ENCODE measurements around the gene MAP2K7. TPM values are rescaled to one million over a fixed set of nuclear protein-coding genes. Genes with fewer than 3 reads are reported as not detected.

The MAP2K7 gene
- total RNA-seq, 2 experiments from 2014 or later, result 34.9 to 35.7 TPM

DNA sequence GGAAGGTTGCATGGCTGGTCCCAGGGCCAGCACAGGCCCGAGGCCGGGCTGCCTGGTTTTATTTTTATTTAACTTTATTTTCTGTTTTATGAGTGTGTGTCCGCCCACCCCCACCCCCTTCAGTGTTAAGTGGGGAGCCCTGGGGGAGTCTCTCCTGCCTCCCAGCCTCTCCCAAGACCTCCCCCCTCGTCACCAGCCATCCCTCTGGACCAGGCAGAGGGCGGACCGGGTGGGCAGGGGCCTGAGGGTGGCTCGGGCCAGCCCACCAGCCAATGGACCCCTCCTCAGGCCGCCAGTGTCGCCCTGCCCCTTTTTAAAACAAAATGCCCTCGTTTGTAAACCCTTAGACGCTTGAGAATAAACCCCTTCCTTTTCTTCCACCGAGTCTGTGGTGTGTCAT lies 10.4 kb downstream of the MAP2K7 start:
- ChIA-PET POLR2A (interaction anchor here (1.0 kb wide), 1 partner anchor 45 kb away, joined by 4 read pairs; no protein-coding TSS in a partner anchor), CTCF (no interaction called here)

DNA sequence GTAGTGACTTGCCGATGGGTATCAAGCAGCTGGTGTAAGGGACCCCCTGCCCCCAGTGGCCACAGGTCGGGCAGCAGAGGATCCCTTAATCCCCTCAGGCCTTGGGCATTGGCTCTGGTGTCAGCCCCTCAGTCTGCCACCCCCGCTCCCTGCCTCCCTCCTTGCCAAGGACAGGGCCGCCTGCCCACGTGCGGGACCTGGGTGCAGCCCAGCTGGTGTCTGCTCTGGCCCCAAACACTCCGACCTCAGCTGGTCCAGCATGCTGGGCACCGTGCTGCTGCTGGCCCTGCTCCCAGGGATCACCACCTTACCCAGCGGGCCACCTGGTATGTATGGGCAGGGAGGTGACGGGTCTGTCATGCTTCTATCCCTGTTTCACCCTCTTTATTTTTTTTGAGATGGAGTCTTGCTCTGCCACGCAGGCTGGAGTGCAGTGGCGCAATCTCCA lies 10.9 kb downstream of the MAP2K7 start, which contains the start of gene TGFBR3L:
TSS of gene TGFBR3L (plus strand) at position 233 of the 448 bp plus-strand sequence.
- ChIA-PET POLR2A (interaction anchor here (1.0 kb wide), 1 partner anchor 46 kb away, joined by 4 read pairs; no protein-coding TSS in a partner anchor), CTCF (interaction anchor here (0.8 kb wide), 1 partner anchor 54 kb away, joined by 3 read pairs; no protein-coding TSS in a partner anchor)

GRCh38 chr19:7915250-7916102 lies 11.8 kb downstream of the MAP2K7 start:
- ChIA-PET POLR2A (interaction anchor here (0.6 kb wide), 2 partner anchors 311 to 846 kb away, joined by 3 to 4 read pairs; partner anchors contain the start of gene ZNF557), CTCF (interaction anchor here (0.8 to 4.9 kb wide), 4 partner anchors 12 to 54 kb away, joined by 3 to 24 read pairs (median 4); partner anchors contain the start of gene MAP2K7)

- ChIA-PET POLR2A (interaction anchor here (0.6 kb wide), 2 partner anchors 312 to 847 kb away, joined by 3 to 4 read pairs; partner anchors contain the start of gene ZNF557), CTCF (interaction anchor here (0.9 to 4.9 kb wide), 5 partner anchors 8 to 28 kb away, joined by 3 to 24 read pairs (median 8); partner anchors contain the start of genes MAP2K7 and TIMM44)
These were observed 12.7 kb downstream of the MAP2K7 start for GRCh38 chr19:7916103-7916954.

GRCh38 chr19:7916955-7917266 lies 13.2 kb downstream of the MAP2K7 start:
- ChIA-PET POLR2A (no interaction called here), CTCF (interaction anchor here (1.0 to 4.9 kb wide), 5 partner anchors 9 to 90 kb away, joined by 3 to 24 read pairs (median 8); partner anchors contain the start of genes MAP2K7 and TIMM44)

DNA sequence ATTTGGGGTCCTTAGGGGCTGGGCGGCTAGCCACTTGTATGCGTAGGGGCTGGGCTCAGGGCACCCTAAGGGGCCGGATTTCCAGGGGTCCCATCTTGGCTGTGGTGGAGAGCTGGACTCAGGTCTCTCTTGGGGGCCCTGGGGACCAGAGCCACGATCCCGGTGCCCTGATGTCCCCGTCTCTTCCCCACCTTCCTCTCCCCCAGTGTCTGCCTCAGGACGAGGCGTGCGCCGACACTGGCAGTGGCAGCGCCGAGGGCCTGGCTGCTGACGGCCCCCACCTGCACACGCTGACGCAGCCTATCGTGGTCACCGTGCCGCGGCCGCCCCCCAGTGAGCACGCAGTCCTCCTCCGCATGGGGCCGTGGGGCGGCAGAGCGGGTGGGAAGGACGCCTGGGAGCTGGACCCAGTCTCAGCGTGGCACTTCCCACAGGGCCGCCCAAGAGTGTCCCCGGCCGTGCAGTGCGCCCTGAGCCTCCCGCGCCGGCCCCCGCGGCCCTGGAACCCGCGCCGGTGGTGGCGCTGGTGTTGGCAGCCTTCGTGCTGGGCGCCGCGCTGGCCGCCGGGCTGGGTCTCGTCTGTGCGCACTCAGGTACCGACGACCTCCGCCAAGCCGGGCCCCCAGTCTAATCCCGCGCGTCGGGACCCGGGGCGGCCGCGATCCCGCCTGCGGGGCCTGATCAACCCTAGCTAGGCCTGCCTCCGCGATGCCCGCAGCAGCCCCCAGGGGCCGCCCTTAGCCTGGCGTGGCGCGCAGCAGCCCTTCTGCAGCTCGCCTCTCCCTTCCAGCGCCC lies 13.8 kb downstream of the MAP2K7 start:
- ChIA-PET CTCF (interaction anchor here (0.8 to 4.9 kb wide), 7 partner anchors 9 to 91 kb away, joined by 3 to 24 read pairs (median 4); partner anchors contain the start of genes ELAVL1, MAP2K7 and TIMM44), POLR2A (interaction anchor here (0.6 kb wide), 1 partner anchor 137 kb away, joined by 3 read pairs; no protein-coding TSS in a partner anchor)

DNA sequence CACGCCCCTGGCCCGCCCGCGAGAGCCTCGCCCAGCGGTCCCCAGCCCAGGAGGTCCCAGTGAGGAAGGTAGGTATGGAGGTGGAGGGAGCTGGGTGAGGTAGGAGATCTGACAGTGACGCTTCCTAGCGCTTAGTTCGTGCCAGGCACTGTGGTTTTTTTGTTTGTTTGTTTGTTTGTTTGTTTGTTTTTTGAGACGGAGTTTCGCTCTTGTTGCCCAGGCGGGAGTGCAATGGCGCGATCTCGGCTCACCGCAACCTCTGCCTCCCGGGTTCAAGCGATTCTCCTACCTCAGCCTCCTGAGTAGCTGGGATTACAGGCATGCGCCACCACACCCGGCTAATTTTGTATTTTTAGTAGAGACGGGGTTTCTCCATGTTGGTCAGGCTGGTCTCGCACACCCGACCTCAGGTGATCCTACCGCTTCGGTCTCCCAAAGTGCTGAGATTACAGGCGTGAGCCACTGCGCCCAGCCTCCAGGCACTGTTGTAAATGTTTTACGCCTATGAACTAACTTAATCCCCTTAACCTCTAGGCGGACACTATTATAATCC lies 14.5 kb downstream of the MAP2K7 start:
- ChIA-PET CTCF (interaction anchor here (0.8 to 4.9 kb wide), 7 partner anchors 10 to 91 kb away, joined by 3 to 24 read pairs (median 4); partner anchors contain the start of genes ELAVL1, MAP2K7 and TIMM44), POLR2A (interaction anchor here (0.6 kb wide), 1 partner anchor 137 kb away, joined by 3 read pairs; no protein-coding TSS in a partner anchor)

- POLR2A ChIA-PET, result interaction anchor here (0.6 to 0.7 kb wide), 2 partner anchors 25 to 350 kb away, joined by 3 to 4 read pairs; partner anchors contain the start of gene TIMM44
These were observed 15.1 kb downstream of the MAP2K7 start for GRCh38 chr19:7918615-7919421.

DNA sequence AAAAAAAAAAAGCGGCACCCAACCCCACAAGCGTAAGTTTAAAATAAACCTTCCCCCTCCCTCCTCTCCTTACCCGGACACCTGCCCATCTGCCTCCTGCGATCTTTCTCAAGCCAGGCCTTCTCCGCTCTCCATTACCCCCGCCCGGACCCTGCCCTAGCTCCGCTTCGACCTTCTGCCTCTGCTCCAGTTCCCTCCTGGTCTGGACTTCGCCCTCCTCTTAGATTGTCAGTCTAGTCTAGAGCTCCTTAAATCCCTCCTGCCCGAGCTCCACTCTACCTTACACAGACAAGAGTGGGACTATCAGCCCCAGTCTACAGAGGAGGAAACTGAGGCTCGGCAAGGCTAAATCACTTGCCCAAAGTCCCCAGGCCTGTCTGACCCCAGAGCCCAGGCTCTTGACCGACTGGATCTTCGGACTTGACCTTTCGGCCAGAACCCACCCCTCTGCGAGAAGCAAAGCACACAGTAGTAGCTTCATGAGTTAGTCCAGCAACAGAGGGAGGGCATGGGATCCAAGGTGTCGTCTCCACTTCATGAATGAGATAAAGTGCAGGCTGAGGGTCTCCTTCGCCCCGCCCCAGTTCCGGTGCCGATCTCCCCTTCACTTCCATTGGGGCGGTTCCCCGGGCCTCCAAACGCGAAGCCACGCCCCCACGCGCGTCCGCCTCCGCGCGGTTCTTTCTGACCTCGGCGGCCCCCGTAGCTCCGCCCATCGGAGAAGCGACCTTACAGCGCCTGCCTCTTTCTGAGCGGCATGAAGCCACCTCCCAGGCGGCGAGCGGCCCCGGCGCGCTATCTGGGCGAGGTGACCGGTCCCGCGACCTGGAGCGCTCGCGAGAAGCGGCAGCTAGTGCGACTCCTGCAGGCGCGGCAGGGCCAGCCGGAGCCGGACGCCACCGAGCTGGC lies 16.2 kb downstream of the MAP2K7 start, which contains the start of gene SNAPC2:
TSS of gene SNAPC2 (plus strand) at position 729 of the 909 bp plus-strand sequence. CDS start at position 758, 29 bp downstream.
- CTCF ChIA-PET, result interaction anchor here (0.6 to 4.9 kb wide), 5 partner anchors 16 to 912 kb away, joined by 3 to 24 read pairs (median 5); partner anchors contain the start of genes MAP2K7 and TIMM44
- POLR2A ChIA-PET, result interaction anchor here (0.6 to 2.1 kb wide), 6 partner anchors 16 to 86 kb away, joined by 3 to 14 read pairs (median 6); partner anchors contain the start of genes ELAVL1, MAP2K7 and TIMM44

More at GRCh38 chr19:7918615-7919421, 15.1 kb downstream of the MAP2K7 start:
- CTCF ChIA-PET, result interaction anchor here (0.6 to 4.9 kb wide), 9 partner anchors 10 to 913 kb away, joined by 3 to 24 read pairs (median 5); partner anchors contain the start of genes ELAVL1, MAP2K7 and TIMM44

DNA sequence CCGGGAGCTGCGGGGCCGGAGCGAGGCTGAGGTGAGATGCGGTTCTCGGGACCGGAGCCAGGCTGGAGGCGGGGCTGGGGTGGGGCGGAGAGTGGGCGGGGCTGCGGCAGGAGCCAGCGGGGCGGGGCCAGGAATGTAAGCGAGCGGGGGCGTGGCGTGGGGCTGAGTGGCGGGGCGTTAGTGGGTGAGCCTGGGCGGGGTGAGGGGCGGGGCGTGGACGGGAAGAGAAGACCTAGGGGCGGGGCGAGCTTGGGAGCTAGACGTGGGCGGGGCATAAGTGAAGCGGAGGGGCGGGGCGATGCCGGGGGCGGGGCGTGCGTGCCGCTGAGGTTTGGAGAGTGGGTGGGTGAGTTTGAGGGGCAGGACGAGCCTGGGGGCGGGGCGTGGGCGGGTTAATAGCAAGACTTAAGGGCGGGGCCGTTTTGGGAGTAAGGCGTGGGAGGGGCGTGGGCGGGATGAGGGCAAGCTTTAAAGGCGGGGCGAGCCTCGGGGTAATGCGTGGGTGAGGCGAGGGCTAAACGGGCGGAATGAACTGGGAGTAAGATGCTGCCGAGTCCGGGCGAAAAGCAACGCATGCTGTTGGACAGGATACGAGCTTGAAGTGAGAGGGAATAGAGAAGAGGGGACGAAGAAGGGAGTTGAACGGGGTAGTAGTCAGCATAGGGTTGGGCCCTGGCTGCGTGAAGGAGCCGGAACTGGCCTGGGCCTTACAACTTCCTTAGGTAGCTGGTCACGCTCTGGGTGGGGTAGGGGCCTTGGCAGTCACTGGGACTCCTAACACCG lies 17.0 kb downstream of the MAP2K7 start:
- ChIA-PET CTCF (interaction anchor here (1.0 to 3.2 kb wide), 3 partner anchors 23 to 52 kb away, joined by 3 to 18 read pairs (median 11); partner anchors contain the start of gene TIMM44), POLR2A (interaction anchor here (1.0 to 2.1 kb wide), 4 partner anchors 17 to 85 kb away, joined by 3 to 14 read pairs (median 10); partner anchors contain the start of genes ELAVL1, MAP2K7 and TIMM44)

- POLR2A ChIA-PET, result interaction anchor here (1.7 to 2.1 kb wide), 3 partner anchors 18 to 84 kb away, joined by 8 to 14 read pairs (median 11); partner anchors contain the start of genes ELAVL1, MAP2K7 and TIMM44
These were observed 17.8 kb downstream of the MAP2K7 start for GRCh38 chr19:7921302-7921966.

GRCh38 chr19:7921967-7922835 lies 18.5 kb downstream of the MAP2K7 start:
- ChIA-PET CTCF (interaction anchor here (0.9 to 3.2 kb wide), 4 partner anchors 21 to 242 kb away, joined by 3 to 18 read pairs (median 8); partner anchors contain the start of genes TIMM44 and TRAPPC5), POLR2A (no interaction called here)

More at GRCh38 chr19:7921302-7921966, 17.8 kb downstream of the MAP2K7 start:
- CTCF ChIA-PET, result interaction anchor here (1.0 to 3.2 kb wide), 3 partner anchors 22 to 241 kb away, joined by 5 to 18 read pairs (median 11); partner anchors contain the start of genes TIMM44 and TRAPPC5

DNA sequence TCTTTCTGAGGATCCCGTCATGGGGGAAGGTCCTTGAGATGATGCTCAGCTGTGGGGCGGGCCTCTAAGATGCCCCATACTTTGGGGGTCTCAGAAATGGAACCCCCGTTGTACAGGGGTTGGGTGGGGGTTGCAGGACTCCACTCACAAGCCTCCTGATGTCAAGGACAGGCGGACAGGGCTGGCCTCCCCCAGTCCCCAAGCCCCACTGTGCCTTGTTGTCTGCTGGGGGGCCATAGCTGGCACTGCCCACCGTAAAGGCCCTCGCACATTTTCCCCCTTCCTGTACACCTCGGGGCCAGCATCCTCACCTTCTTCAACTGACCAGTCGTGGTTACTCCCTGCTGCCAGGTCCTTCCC lies 19.1 kb downstream of the MAP2K7 start:
- ChIA-PET POLR2A (no interaction called here), CTCF (interaction anchor here (0.9 to 2.6 kb wide), 3 partner anchors 19 to 54 kb away, joined by 3 to 11 read pairs (median 4); partner anchors contain the start of gene MAP2K7)

Data from activated CD8-positive, alpha-beta memory T cell treated with anti-CD3 and anti-CD28 coated beads for 36 hours (primary cell).